ENCODE data around the gene FAM53A. TPM values are rescaled to one million over a fixed set of nuclear protein-coding genes. Genes with fewer than 3 reads are reported as not detected.
A peak's percentile ranks its signal among the peaks of the same experiment; 100 is the strongest.

The FAM53A gene
- total and polyA plus RNA-seq, 2 of the 4 experiments (the other 2 are of a cell fraction): 2.0 to 3.1 TPM

GRCh38 chr4:1609901-1610790, 74.0 kb downstream of the FAM53A start (continued):
- no peak for TF ChIP-seq RFX5 (IDR thresholded peaks at IDR 0.05; ENCODE audit: low read depth, low read length)

- H2AK9ac ChIP-seq (replicated peaks; ENCODE audit: low read depth, low read length, poor library complexity): peak overlapping the region; percentile 37
- H4K20me1 ChIP-seq (ENCODE audit: insufficient read depth, low read length): no peaks in the 10 kb centered on the region; the same call in none of the 2 replicates
- no peaks in the 10 kb centered on the region for H3K36me3 ChIP-seq (ENCODE audit: control insufficient read depth, insufficient read depth, low read length)
- H3K9me3 ChIP-seq (ENCODE audit: control insufficient read depth, insufficient read depth, low read length): no peaks in the 10 kb centered on the region
- H4K8ac ChIP-seq (ENCODE audit: low read depth in 2 of 2, low read length in 2 of 2): no peak overlapping the region
- no peak overlapping the region for H2BK20ac ChIP-seq (ENCODE audit: low read depth, low read length)
- no peak overlapping the region for H3K9ac ChIP-seq (ENCODE audit: low read depth, low read length)
- H3K79me1 ChIP-seq (ENCODE audit: low read depth in 1 of 2, low read length in 2 of 2): no peaks in the 10 kb centered on the region
- H2AFZ ChIP-seq (replicated peaks; ENCODE audit: low read length, poor library complexity): peak overlapping the region; percentile 49
- WGBS, 2 experiments (ENCODE audit: extremely low coverage in 2 of 2, insufficient read length in 1 of 2): 44% methylated on average over 6 of the region's 17 CpGs; no CpG with 5 or more reads in 1 of the 2 experiments
- POLR2A ChIA-PET (ENCODE audit: unreplicated experiment): no interaction called here
- H4K5ac ChIP-seq (ENCODE audit: low read depth, low read length): no peak overlapping the region
- CTCF ChIA-PET: no interaction called here
- H3K4me3 ChIP-seq (ENCODE audit: insufficient read depth, low read depth, low read length): no peak overlapping the region
- no peak for ATAC-seq (ENCODE audit: low read depth)
- H3K14ac ChIP-seq (replicated peaks; ENCODE audit: low read depth, low read length): no peak overlapping the region
- H2AK5ac ChIP-seq (ENCODE audit: low read depth, low read length): no peak overlapping the region
- no peak overlapping the region for H4K91ac ChIP-seq (ENCODE audit: insufficient read depth, low read depth, low read length)
- no peak overlapping the region for H3K4me2 ChIP-seq (ENCODE audit: low read depth, low read length)
- in situ Hi-C loops (cut with MboI; ENCODE audit: low sequenced_read_pairs) (no loop called here), dilution Hi-C loops (cut with HindIII; ENCODE audit: low sequenced_read_pairs, unreplicated experiment) (no loop called here), intact Hi-C loops (cut with micrococcal nuclease) (no loop called here)
- no TSS peak for BruUV-seq (replicated peaks)
- H3K27me3 ChIP-seq (ENCODE audit: control insufficient read depth, insufficient read depth, low read length): peaks cover 9% of the 10 kb centered on the region; the same call in 1 of the 2 replicates
- no peak overlapping the region for H3K18ac ChIP-seq (ENCODE audit: low read depth, low read length)
- H3K4me1 ChIP-seq (ENCODE audit: control insufficient read depth, insufficient read depth, low read length): no peaks in the 10 kb centered on the region
- no peak overlapping the region for H3K27ac ChIP-seq (ENCODE audit: insufficient read depth, low read length)
- no peak overlapping the region for H3K4ac ChIP-seq (ENCODE audit: low read depth, low read length)
- no peak for DNase-seq
- H2BK120ac ChIP-seq (ENCODE audit: low read depth, low read length): no peak overlapping the region
- H3K9me1 ChIP-seq (ENCODE audit: insufficient read depth, low read length): no peaks in the 10 kb centered on the region
- H2BK5ac ChIP-seq (ENCODE audit: low read depth, low read length, poor library complexity, severe bottlenecking): no peak overlapping the region
- H2BK15ac ChIP-seq (ENCODE audit: low read depth, low read length): no peak overlapping the region
- no peak overlapping the region for H3K56ac ChIP-seq (ENCODE audit: extremely low read depth, insufficient read depth, low read length)
- H3K23ac ChIP-seq (ENCODE audit: low read depth, low read length): no peak overlapping the region
- TF ChIP-seq, protein P1, sequence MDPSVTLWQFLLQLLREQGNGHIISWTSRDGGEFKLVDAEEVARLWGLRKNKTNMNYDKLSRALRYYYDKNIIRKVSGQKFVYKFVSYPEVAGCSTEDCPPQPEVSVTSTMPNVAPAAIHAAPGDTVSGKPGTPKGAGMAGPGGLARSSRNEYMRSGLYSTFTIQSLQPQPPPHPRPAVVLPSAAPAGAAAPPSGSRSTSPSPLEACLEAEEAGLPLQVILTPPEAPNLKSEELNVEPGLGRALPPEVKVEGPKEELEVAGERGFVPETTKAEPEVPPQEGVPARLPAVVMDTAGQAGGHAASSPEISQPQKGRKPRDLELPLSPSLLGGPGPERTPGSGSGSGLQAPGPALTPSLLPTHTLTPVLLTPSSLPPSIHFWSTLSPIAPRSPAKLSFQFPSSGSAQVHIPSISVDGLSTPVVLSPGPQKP (IDR thresholded peaks at IDR 0.05; ENCODE audit: borderline replicate concordance, low read depth, low read length): no peak
- TF ChIP-seq USF2 (IDR thresholded peaks at IDR 0.05; ENCODE audit: low read depth, low read length) (no peak), CEBPB (IDR thresholded peaks at IDR 0.05; ENCODE audit: low read depth, low read length) (no peak), CTCF (conservative IDR thresholded peaks at IDR 0.05; ENCODE audit: low read depth, low read length) (no peak), BHLHE40 (IDR thresholded peaks at IDR 0.05; ENCODE audit: low read depth, low read length) (no peak), RAD21 (IDR thresholded peaks at IDR 0.05; ENCODE audit: low read length) (no peak), MAFK (IDR thresholded peaks at IDR 0.05; ENCODE audit: low read depth, low read length) (no peak), FOS (IDR thresholded peaks at IDR 0.05; ENCODE audit: low read depth, low read length) (no peak), SMC3 (IDR thresholded peaks at IDR 0.05; ENCODE audit: low read depth, low read length) (no peak), POLR2A (IDR thresholded peaks at IDR 0.05; ENCODE audit: low read depth, low read length) (no peak)
These were observed 75.2 kb downstream of the FAM53A start for GRCh38 chr4:1608821-1609500.
